Brain microvascular endothelial cell (primary cell): ENCODE data around the gene METTL23.
A peak's percentile ranks its signal among the peaks of the same experiment; 100 is the strongest.

Experiments used
- DNase-seq: peaks from one replicate; pipeline ENCODE4 v3.0.0-alpha.2; 2020
- H3K27ac ChIP-seq: fragments of 250-450 bp; sonication (Bioruptor Pico); 2 replicates; pipeline ENCODE4 v1.5.1; 2020; ENCODE audit warnings: mild to moderate bottlenecking, moderate library complexity
- H3K27me3 ChIP-seq: fragments of 250-450 bp; sonication (Bioruptor Pico); replicated peaks from 2 replicates; pipeline ENCODE4 v1.5.1; 2020; ENCODE audit warnings: mild to moderate bottlenecking
- H3K36me3 ChIP-seq: fragments of 250-450 bp; sonication (Bioruptor Pico); replicated peaks from 2 replicates; pipeline ENCODE4 v1.5.1; 2020; ENCODE audit warnings: mild to moderate bottlenecking
- H3K4me3 ChIP-seq: 2 replicates; pipeline ENCODE4 v1.5.1; 2011; ENCODE audit warnings: low read depth, mild to moderate bottlenecking, control low read depth, low read length, moderate library complexity
- in situ Hi-C: cut with HindIII; loops from 2 replicates; pipeline ENCODE4 v1.10.0; 2017; ENCODE audit warnings: low sequenced_read_pairs, low pct_ligation_motif_present
- TF ChIP-seq, protein P1 (sequence below): IDR thresholded peaks from 2 replicates; pipeline ENCODE4 v1.5.1; 2011; ENCODE audit warnings: low read depth, mild to moderate bottlenecking, moderate library complexity, low read length, control low read depth, inconsistent platforms; ENCODE audit errors: missing control alignments

Gene METTL23

DNA sequence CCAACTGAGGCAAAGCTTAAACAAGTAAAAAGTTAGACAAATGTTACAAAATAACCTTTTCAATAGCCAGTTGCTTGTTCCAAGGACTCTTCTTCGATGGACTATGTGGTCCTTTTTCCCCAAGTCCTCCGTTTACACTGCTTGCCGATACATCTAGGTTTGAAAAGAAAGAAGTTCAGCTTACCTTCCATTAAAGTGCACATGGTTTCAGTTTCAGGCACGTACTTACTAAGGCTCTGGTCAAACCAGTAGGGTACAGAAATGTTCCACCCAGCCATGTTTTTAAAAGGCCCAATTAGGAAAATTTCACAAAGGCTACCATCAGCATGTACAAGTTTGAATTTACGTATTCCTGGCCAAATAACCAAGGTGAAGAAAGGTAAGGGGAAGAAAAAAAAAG lies 8.4 kb downstream of the METTL23 start:
- Histone ChIP-seq H3K27ac (no peak overlapping the region), H3K36me3 (peaks cover 50% of the 10 kb centered on the region), H3K4me3 (peak overlapping the region; percentile 80), H3K27me3 (no peaks in the 10 kb centered on the region)
- TF ChIP-seq, protein P1, sequence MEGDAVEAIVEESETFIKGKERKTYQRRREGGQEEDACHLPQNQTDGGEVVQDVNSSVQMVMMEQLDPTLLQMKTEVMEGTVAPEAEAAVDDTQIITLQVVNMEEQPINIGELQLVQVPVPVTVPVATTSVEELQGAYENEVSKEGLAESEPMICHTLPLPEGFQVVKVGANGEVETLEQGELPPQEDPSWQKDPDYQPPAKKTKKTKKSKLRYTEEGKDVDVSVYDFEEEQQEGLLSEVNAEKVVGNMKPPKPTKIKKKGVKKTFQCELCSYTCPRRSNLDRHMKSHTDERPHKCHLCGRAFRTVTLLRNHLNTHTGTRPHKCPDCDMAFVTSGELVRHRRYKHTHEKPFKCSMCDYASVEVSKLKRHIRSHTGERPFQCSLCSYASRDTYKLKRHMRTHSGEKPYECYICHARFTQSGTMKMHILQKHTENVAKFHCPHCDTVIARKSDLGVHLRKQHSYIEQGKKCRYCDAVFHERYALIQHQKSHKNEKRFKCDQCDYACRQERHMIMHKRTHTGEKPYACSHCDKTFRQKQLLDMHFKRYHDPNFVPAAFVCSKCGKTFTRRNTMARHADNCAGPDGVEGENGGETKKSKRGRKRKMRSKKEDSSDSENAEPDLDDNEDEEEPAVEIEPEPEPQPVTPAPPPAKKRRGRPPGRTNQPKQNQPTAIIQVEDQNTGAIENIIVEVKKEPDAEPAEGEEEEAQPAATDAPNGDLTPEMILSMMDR = no peak
- DNase-seq = no peak
- in situ Hi-C loops = no loop called here

DNA sequence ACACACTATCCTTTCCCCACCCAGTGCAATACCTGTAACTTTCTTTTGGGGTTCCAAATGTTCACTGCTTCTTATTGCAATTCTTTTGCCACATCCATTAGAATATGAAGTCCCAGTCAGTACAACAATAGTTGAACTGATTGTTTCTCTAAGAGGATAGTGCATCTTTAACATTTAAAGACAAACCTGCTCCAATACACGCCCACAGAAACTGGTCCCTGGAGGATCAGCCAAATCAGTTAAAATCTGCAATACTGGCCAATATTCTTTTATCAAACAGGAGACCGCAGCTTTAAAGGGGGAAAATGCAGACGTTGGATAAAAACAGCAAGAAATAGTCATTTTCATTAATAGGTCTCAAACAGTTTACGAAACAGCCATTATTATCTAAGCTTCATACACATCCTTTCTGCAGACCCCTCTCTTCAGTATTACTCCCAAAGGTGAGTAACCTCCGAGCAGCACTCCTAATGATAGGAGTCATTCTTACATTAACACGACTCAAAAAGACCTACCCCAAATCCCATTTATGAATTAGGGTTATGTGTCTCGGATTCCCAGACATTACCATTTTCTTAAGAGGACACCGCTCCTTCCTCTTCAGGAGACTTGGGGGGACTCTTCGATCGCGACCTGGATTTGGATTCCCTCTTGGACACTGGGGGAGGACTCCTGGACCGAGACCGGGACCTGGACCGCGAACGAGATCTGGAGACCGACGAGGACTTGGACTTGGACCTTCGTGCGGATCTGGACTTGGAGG lies 9.1 kb downstream of the METTL23 start:
- peak overlapping the region; percentile 80 for H3K4me3 ChIP-seq
- in situ Hi-C loops = no loop called here
- H3K36me3 ChIP-seq = peaks cover 48% of the 10 kb centered on the region
- peak overlapping the region; percentile 78 for H3K27ac ChIP-seq
- no peak for DNase-seq
- TF ChIP-seq, protein P1 = no peak
- no peaks in the 10 kb centered on the region for H3K27me3 ChIP-seq

DNA sequence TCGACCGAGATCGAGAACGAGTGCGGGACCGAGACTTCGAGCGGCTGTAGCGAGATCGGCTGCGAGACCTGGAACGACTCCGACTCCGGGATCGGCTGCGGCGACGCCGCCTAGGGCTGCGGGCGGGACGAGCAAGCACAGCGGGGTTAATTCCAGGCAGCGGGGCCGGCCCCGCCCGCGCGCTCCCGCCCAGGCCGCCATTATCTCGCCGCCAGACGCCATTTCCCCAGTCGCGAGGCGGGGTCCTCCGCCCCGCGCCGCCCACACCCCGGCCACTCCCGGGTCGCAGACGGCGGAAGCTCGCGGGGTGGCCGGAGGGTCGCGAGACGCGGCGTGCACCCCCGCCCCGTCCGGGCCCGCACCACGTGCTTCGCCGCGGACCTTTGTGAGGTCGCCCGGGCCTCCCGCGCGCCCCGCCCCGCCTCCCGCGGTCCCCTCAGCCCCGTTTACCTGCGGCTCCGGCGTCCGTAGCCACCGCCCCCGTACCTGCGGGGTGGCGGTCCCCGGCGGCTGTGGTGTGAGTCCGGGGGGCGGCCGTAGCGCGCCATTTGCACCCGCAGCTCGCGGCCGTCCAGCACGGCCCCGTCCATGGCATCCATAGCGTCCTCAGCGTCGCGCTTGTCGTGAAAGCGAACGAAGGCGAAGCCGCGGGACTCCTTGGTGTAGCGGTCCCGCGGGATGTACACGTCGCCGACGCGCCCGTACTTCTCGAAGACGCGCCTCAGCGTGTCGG lies 9.9 kb downstream of the METTL23 start:
- H3K27me3 ChIP-seq = no peaks in the 10 kb centered on the region
- in situ Hi-C loops = no loop called here

GRCh38 chr17:76737082-76737675 lies 10.5 kb downstream of the METTL23 start, which contains the start of gene SRSF2:
SRSF2 (minus strand) TSS chr17:76737331; CDS start chr17:76737160, 171 bp downstream.
- H3K36me3 ChIP-seq = peaks cover 39% of the 10 kb centered on the region
- in situ Hi-C loops = no loop called here
- H3K27ac ChIP-seq = peak within 1 kb of the TSS; percentile 92
- H3K27me3 ChIP-seq = no peaks in the 10 kb centered on the region
- peak; percentile 95 for DNase-seq
- TF ChIP-seq, protein P1 = no peak
- peak within 1 kb of the TSS; percentile 84 for H3K4me3 ChIP-seq

More for the DNA sequence above, 9.9 kb downstream of the METTL23 start:
- DNase-seq = peak; percentile 57
- Histone ChIP-seq H3K36me3 (peaks cover 44% of the 10 kb centered on the region), H3K4me3 (peak overlapping the region; percentile 80), H3K27ac (peak overlapping the region; percentile 78)
- TF ChIP-seq, protein P1 = peak; percentile 24

DNA sequence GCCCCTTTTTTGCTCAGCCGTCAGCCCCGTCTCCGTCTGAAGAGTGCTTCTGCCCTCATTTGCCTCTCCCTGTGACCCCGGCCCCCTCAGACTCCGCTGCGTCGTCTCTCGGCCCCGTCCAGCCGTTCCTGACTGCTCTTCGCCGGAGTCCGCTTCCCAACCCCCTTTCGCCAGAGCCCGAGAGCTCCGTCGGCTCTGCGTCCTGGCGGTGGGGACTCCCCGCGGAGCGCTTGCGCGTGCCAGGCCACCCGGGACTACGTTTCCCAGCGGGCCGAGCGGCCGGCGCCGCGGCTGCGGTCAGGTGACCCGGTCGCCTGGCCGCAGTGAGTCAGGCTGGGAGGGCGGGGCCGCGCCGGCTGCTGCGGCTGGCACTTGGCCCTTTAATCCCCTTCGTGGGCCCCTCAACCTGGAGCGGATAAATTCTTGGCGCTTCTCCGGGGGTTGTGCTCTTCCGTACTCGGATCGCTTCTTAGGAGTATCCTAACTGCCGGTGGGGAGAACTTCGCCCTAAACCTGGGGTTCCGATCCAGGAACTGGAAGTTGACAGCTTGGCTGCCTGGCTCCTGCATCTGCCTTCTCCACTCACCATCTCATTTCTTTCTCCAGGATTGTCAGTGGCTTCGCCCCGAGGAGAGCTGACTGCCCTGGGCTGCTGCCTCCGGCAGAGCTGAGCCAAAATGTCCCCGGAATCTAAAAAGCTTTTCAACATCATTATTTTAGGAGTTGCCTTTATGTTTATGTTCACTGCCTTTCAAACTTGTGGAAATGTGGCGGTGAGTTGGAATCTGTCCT lies 11.2 kb downstream of the METTL23 start, which contains the start of gene MFSD11:
Gene MFSD11 (plus strand): TSS at position 444 of the 792 bp plus-strand sequence. CDS start 234 bp downstream, at position 678.
- Histone ChIP-seq H3K27me3 (no peaks in the 10 kb centered on the region), H3K4me3 (peak within 1 kb of the TSS; percentile 84), H3K27ac (peak within 1 kb of the TSS; percentile 92), H3K36me3 (peaks cover 32% of the 10 kb centered on the region)
- TF ChIP-seq, protein P1 = no peak
- in situ Hi-C loops = no loop called here
- peak; percentile 85 for DNase-seq
